Activated T-helper 17 cell treated with anti-CD3 and anti-CD28 coated beads, Interleukin-2, amount 50 U/mL, for 72 hours (primary cell): Measurements from ENCODE around the gene FABP6. TPM values are rescaled to one million over a fixed set of nuclear protein-coding genes. Genes with fewer than 3 reads are reported as not detected.

Source experiments
- ATAC-seq: fragments of 150-1000 bp; cut with Tn5 transposase; replicated peaks from 2 replicates; pipeline ENCODE4 v1.10.0; 2021; ENCODE audit warnings: mild to moderate bottlenecking, moderate library complexity
- H3K27ac Mint-ChIP-seq: one replicate; pipeline ENCODE4 v1.8.0; 2022; ENCODE audit warnings: mixed read lengths
- H3K27me3 Mint-ChIP-seq: one replicate; pipeline ENCODE4 v1.8.0; 2022; ENCODE audit warnings: mixed read lengths
- H3K36me3 Mint-ChIP-seq: one replicate; pipeline ENCODE4 v1.8.0; 2022; ENCODE audit warnings: low read depth, mild to moderate bottlenecking, mixed read lengths
- H3K4me1 Mint-ChIP-seq: one replicate; pipeline ENCODE4 v1.8.0; 2022; ENCODE audit warnings: mixed read lengths
- H3K4me3 Mint-ChIP-seq: one replicate; pipeline ENCODE4 v1.8.0; 2022; ENCODE audit warnings: mild to moderate bottlenecking, mixed read lengths
- H3K9me3 Mint-ChIP-seq: one replicate; pipeline ENCODE4 v1.8.0; 2022; ENCODE audit warnings: mixed read lengths
- total RNA-seq, 2 donors: library from RNA; stranded (reverse); gene quantifications; one replicate each; pipeline ENCODE4 v1.2.3, GENCODE V29; 2022

FABP6 gene
- total RNA-seq, 2 donors from 2014 or later: 0.87 TPM; not detected in 1

DNA sequence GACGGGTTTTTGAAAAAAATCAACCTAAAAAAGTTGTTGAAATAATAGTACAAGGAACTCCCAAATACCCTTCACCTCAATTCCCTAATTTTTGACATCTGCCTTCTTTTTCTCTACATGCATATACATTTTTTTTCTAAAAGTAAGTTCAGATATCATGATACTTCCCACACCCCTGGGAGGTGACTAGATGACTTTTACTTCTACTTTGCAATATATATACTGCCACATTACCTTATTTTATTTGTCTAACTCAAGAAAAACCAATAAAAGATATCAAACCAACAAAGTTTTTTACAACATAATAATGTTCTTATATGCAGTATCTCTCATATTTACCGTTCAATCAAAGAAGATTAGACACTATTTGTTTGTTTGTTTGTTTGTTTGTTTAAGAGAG, 52.0 kb downstream of the FABP6 start:
- H3K4me1 Mint-ChIP-seq: no peaks in the 10 kb centered on the region
- no peak overlapping the region for H3K27ac Mint-ChIP-seq
- no peaks in the 10 kb centered on the region for H3K9me3 Mint-ChIP-seq
- peaks cover 9% of the 10 kb centered on the region for H3K27me3 Mint-ChIP-seq
- H3K36me3 Mint-ChIP-seq: no peaks in the 10 kb centered on the region
- no peak overlapping the region for H3K4me3 Mint-ChIP-seq
- no peak for ATAC-seq

DNA sequence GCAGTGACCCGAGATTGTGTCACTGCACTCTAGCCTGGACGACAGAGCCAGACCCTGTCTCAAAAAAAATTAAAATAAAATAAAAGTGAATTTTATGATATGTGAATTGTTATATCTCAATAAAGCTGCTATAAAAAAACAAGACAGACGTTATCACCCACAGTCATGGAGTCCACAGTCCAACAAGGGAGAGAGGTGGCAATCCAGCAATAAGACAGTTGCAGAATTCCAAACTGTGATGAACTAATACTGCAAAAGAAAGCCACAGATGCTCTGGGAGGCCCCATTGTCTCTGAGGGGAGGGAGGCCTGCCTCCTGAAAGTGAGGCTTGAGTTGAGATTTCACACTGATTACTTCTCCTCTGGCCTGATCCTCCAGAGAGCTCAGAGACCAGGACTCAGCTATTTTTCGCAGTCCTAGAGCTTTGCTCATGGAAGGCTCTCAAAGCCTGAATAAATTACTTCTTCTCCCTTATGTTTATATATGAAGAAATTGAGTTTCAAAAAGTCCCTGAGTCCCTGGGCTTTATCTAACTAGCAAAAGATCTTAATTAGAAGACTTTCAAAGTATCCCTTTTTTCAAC, 55.1 kb downstream of the FABP6 start:
- Mint-ChIP-seq H3K36me3 (no peaks in the 10 kb centered on the region), H3K4me1 (no peaks in the 10 kb centered on the region), H3K27me3 (peaks cover 17% of the 10 kb centered on the region), H3K4me3 (no peak overlapping the region), H3K27ac (no peak overlapping the region), H3K9me3 (no peaks in the 10 kb centered on the region)
- ATAC-seq: no peak

GRCh38 chr5:160285316-160285715, 56.0 kb downstream of the FABP6 start:
- no peaks in the 10 kb centered on the region for H3K36me3 Mint-ChIP-seq
- no peak overlapping the region for H3K4me3 Mint-ChIP-seq
- H3K27me3 Mint-ChIP-seq: peaks cover 8% of the 10 kb centered on the region
- H3K9me3 Mint-ChIP-seq: no peaks in the 10 kb centered on the region
- H3K27ac Mint-ChIP-seq: no peak overlapping the region
- H3K4me1 Mint-ChIP-seq: no peaks in the 10 kb centered on the region
- ATAC-seq: no peak

DNA sequence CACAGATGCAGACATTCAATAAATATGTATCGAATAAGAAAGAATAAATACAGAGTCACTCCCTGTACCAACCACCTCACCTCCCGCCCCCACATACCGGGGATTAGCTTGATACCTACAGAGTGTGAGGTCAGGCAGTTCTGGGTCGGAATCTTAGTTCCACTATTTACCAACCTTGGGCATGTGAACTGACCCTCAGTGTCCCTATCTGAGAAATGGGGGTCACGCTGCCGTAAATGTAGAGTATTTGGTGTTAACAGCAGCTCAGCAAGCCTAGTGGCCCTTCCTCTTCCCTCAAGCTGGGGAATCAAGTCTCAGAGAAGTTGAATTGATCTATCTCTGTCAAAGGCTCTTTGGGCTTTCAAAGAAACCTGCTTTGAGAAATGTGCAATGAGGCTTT, 57.6 kb downstream of the FABP6 start:
- no peaks in the 10 kb centered on the region for H3K36me3 Mint-ChIP-seq
- ATAC-seq: no peak
- H3K4me1 Mint-ChIP-seq: no peaks in the 10 kb centered on the region
- no peaks in the 10 kb centered on the region for H3K9me3 Mint-ChIP-seq
- no peak overlapping the region for H3K27ac Mint-ChIP-seq
- H3K27me3 Mint-ChIP-seq: peaks cover 11% of the 10 kb centered on the region
- H3K4me3 Mint-ChIP-seq: no peak overlapping the region

GRCh38 chr5:160287378-160288051, 58.2 kb downstream of the FABP6 start:
- Mint-ChIP-seq H3K27me3 (peaks cover 11% of the 10 kb centered on the region), H3K9me3 (no peaks in the 10 kb centered on the region), H3K4me3 (no peak overlapping the region), H3K36me3 (no peaks in the 10 kb centered on the region), H3K4me1 (no peaks in the 10 kb centered on the region), H3K27ac (no peak overlapping the region)
- no peak for ATAC-seq

Other genes with a start within 250 kb of the FABP6 start
- gene TTC1, start 220.4 kb upstream of the FABP6 start, total RNA-seq: 10 to 100 TPM; 46.9 to 56.4 TPM
- gene PWWP2A, start 110.1 kb upstream of the FABP6 start, total RNA-seq: 10 to 100 TPM; 15.4 to 16.7 TPM
- not detected for gene CCNJL, start 83.1 kb downstream of the FABP6 start, total RNA-seq
- gene C1QTNF2, start 141.1 kb downstream of the FABP6 start, total RNA-seq: not detected
- gene FAM200C, start 170.5 kb downstream of the FABP6 start, total RNA-seq: 1 to 10 TPM in 1 of 2 donors, under 1 TPM in 1; 0.69 to 3.5 TPM
- 10 to 100 TPM; 33.2 to 53.7 TPM for gene SLU7, start 189.6 kb downstream of the FABP6 start, total RNA-seq
- 100 to 1,000 TPM; 172 to 221 TPM for gene PTTG1, start 192.3 kb downstream of the FABP6 start, total RNA-seq